GM18909 (cell line): ENCODE measurements around the gene VASH2.
"Not testable (repeated sequence)": the region's sequence is repeated elsewhere in the genome, so short reads cannot be mapped to it uniquely, and the experiment has no call there.

ENCODE experiments used
- ATAC-seq: cut with Tn5 transposase; IDR thresholded peaks from one replicate; pipeline ENCODE4 v1.9.1; 2021; ENCODE audit warnings: mild to moderate bottlenecking; ENCODE audit not compliant: unreplicated experiment, poor library complexity

Gene VASH2

DNA sequence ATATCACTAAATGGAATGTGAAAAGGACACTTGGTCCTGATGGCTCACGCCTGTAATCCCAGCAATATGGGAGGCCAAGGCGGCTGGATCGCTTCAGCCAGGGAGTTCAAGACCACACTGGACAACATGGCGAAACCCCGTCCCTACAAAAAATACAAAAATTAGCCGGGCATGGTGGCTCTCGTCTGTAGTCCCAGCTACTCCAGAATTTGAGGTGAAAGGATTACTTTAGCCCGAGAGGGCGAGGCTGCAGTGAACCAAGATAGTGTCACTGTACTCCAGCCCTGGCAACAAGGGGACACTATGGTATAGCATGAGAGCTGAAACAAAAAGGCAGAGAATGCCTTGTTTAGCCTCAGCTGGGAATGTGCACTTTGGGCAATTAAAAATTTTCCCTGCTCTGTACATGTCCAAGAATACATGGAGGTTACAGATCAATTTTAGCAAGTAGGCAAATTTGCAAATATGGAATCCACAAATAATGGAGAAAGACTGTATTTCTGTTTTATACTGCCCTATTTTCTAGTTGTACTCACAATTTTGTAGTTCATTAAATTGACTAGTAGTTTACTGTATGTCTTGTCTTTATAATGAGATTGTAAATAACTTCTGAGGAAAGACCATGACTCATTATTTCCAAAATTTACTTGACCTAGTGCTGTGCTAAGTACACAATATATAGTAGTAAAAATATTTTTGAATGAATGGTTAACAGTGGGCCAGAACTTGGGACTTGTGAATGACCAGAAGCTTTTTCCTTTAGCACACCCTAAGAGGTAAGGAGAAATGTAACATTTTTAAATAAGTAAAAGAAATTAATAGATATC is 67.3 kb downstream of the VASH2 start:
- ATAC-seq: no peak

DNA sequence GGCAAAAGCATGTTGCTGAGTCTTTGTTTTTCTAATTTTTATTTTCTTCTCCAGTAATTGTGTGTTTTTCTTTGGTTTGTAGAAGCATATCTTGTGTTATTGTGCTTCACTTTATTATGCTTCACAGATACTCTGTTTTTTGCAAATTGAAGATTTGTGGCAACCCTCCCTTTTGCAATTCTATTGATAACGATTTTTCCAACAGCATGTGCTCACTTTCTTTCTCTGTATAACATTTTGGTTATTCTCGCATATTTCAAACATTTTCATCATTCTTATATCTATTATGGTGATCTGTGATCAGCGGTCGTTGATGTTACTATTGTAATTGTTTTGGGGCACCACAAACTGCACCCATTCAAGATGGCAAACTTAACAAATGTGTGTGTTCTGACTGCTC is 69.1 kb downstream of the VASH2 start:
- ATAC-seq: no peak

DNA sequence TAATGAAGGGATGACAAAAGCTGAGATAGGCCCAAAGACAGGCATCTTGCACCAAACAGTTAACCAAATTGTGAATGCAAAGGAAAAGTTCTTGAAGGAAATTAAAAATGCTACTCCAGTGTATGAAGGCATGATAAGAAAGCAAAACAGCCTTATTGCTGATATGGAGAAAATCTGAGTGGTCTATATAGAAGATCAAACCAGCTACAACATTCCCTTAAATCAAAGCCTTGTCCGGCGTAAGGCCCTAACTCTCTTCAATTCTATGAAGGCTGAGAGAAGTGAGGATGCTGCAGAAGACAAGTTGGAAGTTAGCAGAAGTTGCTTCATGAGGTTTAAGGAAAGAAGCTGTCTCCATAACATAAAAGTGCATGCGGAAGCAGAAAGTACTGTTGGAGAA is 69.7 kb downstream of the VASH2 start:
- no peak for ATAC-seq

DNA sequence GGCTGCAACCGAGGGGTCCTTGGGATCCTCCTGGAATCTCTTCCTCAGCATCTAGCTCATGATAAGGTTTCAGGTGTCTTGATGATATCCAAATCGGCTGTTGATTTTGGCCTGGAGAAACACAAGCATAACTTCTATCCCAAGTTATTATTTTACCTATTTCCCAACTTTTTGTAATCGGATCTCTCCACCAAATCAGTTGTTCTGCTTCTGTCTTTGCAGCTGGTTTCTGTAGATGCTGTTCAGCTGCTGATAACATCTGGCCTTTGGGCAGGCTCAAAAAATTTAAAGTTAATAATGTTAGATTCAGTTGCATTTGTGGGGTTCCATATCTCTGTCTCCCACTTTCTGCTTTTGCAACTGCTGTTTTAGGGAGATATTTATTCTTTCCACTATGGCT is 76.7 kb downstream of the VASH2 start:
- ATAC-seq: not testable (repeated sequence)

DNA sequence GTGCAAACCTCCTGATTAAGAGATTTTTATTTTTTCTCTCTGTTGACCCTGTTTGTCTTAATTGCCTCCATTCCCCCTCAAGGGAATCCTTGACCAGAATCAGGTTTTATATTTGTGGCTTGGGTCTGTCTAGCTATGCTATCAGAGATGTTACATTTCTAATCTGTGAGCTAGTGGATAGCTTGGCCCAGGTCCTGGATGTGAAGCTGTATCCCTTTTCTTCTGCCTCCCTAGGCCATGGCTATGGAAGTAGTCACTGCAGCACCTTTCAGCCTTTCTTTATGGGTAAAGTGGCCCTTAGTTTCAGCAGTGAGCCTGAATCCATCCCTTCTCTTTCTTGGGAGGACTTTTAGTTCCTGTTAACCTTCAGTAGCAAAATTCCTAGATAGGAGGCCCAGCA is 82.3 kb downstream of the VASH2 start:
- ATAC-seq: no peak

DNA sequence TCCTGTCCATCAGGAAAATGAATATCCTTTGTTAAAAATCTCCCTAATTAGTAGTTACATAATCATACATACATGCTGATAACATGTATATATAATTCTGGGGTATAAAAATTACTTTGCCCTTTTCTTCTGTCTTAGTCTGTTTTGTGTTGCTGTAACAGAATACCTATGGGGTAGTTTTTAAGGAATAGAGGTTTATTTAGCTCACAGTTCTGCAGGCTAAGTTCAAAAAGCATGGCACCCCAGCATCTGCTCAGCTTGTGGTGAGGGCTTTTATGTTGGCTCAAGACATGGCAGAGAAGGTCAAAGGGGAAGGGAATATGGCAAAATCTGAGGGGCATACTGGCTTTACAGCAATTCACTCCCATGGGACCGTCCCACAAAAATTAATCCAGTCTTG is 84.4 kb downstream of the VASH2 start:
- no peak for ATAC-seq

DNA sequence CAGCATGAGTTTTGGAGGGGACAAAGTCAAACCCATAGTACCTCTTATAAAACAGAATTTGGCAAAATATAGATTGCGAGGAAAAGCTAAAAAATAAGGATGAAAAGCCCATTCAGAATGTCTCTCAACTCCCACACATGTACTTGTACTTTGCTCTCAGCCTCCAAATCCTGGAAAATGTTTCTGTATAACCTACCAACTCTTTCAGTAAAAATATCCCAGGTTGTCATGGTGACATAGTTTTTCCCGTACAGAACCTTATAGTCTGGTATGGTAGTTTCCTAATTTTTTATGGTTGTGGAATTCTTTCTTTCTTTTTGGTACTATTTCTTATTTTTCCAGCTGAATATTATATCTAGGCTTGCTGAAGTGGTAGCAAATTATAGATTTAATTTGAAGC is 85.2 kb downstream of the VASH2 start:
- no peak for ATAC-seq
